ENCODE results near the gene EEF2.

- TF ChIP-seq GATA2 (IDR thresholded peaks at IDR 0.05; ENCODE audit: low read depth, low read length) (no peak), GATA3 (IDR thresholded peaks at IDR 0.05; ENCODE audit: low read depth, low read length) (no peak)
Observed at GRCh38 chr19:3976495-3977241, 8.6 kb downstream of the EEF2 start.

Data from SH-SY5Y (cell line).